Psoas muscle (tissue), 8 donors: ENCODE results near the gene BOLA1. TPM values are rescaled to one million over a fixed set of nuclear protein-coding genes. Genes with fewer than 3 reads are reported as not detected.

ENCODE experiments used
- ATAC-seq, 4 donors: fragments of 200-7000 bp; cut with Tn5 transposase; one replicate each; pipeline ENCODE4 v1.9.1; 2020; ENCODE audit warnings: moderate library complexity in 3 of 4, mild to moderate bottlenecking in 2 of 4
- DNase-seq, 2 donors: peaks; one replicate each; pipeline ENCODE4 v3.0.0-alpha.2; 2020
- H3K27ac ChIP-seq: fragments of 200-600 bp; one replicate; pipeline ENCODE4 v1.8.0; 2022
- H3K27me3 ChIP-seq, 3 donors: fragments of 200-600 bp in 1 of 3; one replicate each; pipeline versions ENCODE4 v1.6.1 to v1.8.0; 2013 to 2022; ENCODE audit warnings: low read length in 2 of 3, mild to moderate bottlenecking in 2 of 3, moderate library complexity in 1 of 3; ENCODE audit not compliant: insufficient read depth in 3 of 3
- H3K36me3 ChIP-seq, 2 donors: fragments of 200-600 bp in 1 of 2; one replicate each; pipeline versions ENCODE4 v1.6.1 to v1.8.0; 2013 to 2022; ENCODE audit warnings: low read depth in 1 of 2, mild to moderate bottlenecking in 1 of 2, moderate library complexity in 1 of 2; ENCODE audit not compliant: insufficient read depth in 1 of 2
- H3K4me1 ChIP-seq: fragments of 200-600 bp; one replicate; pipeline ENCODE4 v1.8.0; 2022
- H3K4me3 ChIP-seq: fragments of 200-600 bp; one replicate; pipeline ENCODE4 v1.8.0; 2022; ENCODE audit warnings: mild to moderate bottlenecking
- H3K9me3 ChIP-seq: fragments of 200-600 bp; one replicate; pipeline ENCODE4 v1.8.0; 2022
- WGBS, 3 donors: extraction: QIAGEN DNeasy Blood & Tissue Kit; methylation state at CpG; one replicate each; pipeline versions ENCODE4 v1.1.6 to v1.1.7; 2013; 5-methylcytosine and 5-hydroxymethylcytosine counted together
- intact Hi-C, 2 donors: fragments of 100-400 bp; cut with DNase I; formaldehyde crosslinking; loops; one replicate each; pipeline versions ENCODE4 v1.11.0 to v1.14.2; 2022
- polyA plus RNA-seq, 3 donors: library from polyadenylated mRNA; stranded (reverse); fragments of 200-250 nt; gene quantifications; one replicate each; pipeline ENCODE4 v1.2.3, GENCODE V29; 2013
- total RNA-seq, 4 donors: library from RNA; stranded (reverse); fragmentation: NEBNext Ultra II Directional in 2 of 4; extraction: Animal tissue kit (Norgen Biotek cat#: 25700) in 2 of 4; gene quantifications; one replicate each; pipeline versions ENCODE4 v1.2.1 to v1.2.4, GENCODE V29; 2021 to 2023
- TF ChIP-seq, protein P1 (sequence below): fragments of 200-600 bp; IDR thresholded peaks from one replicate; pipeline ENCODE4 v1.8.0; 2022; ENCODE audit warnings: antibody characterized with exemption
- donor health status: healthy with polysubstance abuse.
- donor health status: DM: no; HTN: no; CAD: no; lungs with moderate emphysema.
- donor health status: Bipolar disorder and iron deficiency.
- donor health status: healthy.
- donor health status: DM: yes; HTN: yes; CAD: no.
- donor health status: DM: no; HTN: no; CAD: no.
- donor health status: DM: no; HTN: no; CAD: no.
- donor health status: DM: yes; HTN: yes; CAD: no.

The BOLA1 gene
- total and polyA plus RNA-seq, 7 donors, result 13.9 to 45.3 (median 18.1) TPM

GRCh38 chr1:149932474-149932873 is 33.1 kb downstream of the BOLA1 start:
- Histone ChIP-seq H3K9me3 (no peaks in the 10 kb centered on the region), H3K27me3 (no peaks in the 10 kb centered on the region), H3K27ac (no peak overlapping the region), H3K36me3 (no peaks in the 10 kb centered on the region), H3K4me1 (peaks cover 17% of the 10 kb centered on the region), H3K4me3 (no peak overlapping the region)
- no peak for ATAC-seq
- intact Hi-C loops, result no loop called here
- no peak for DNase-seq
- TF ChIP-seq, protein P1, sequence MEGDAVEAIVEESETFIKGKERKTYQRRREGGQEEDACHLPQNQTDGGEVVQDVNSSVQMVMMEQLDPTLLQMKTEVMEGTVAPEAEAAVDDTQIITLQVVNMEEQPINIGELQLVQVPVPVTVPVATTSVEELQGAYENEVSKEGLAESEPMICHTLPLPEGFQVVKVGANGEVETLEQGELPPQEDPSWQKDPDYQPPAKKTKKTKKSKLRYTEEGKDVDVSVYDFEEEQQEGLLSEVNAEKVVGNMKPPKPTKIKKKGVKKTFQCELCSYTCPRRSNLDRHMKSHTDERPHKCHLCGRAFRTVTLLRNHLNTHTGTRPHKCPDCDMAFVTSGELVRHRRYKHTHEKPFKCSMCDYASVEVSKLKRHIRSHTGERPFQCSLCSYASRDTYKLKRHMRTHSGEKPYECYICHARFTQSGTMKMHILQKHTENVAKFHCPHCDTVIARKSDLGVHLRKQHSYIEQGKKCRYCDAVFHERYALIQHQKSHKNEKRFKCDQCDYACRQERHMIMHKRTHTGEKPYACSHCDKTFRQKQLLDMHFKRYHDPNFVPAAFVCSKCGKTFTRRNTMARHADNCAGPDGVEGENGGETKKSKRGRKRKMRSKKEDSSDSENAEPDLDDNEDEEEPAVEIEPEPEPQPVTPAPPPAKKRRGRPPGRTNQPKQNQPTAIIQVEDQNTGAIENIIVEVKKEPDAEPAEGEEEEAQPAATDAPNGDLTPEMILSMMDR, result no peak
- WGBS, 3 donors, result 90 to 93% (median 93%) methylated on average over 8 of the region's 8 CpGs

- no peak for DNase-seq
- H3K4me3 ChIP-seq, result no peak overlapping the region
- ATAC-seq, result no peak
- no peaks in the 10 kb centered on the region for H3K27me3 ChIP-seq
- H3K36me3 ChIP-seq, result no peaks in the 10 kb centered on the region
- H3K9me3 ChIP-seq, result no peaks in the 10 kb centered on the region
- 98 to 100% (median 99%) methylated on average over 4 of the region's 4 CpGs for WGBS, 3 donors
- no peak overlapping the region for H3K27ac ChIP-seq
- intact Hi-C loops, result no loop called here
- TF ChIP-seq, protein P1, result no peak
- peaks cover 24% of the 10 kb centered on the region for H3K4me1 ChIP-seq
Measured at GRCh38 chr1:149933208-149933607, 33.8 kb downstream of the BOLA1 start.

DNA sequence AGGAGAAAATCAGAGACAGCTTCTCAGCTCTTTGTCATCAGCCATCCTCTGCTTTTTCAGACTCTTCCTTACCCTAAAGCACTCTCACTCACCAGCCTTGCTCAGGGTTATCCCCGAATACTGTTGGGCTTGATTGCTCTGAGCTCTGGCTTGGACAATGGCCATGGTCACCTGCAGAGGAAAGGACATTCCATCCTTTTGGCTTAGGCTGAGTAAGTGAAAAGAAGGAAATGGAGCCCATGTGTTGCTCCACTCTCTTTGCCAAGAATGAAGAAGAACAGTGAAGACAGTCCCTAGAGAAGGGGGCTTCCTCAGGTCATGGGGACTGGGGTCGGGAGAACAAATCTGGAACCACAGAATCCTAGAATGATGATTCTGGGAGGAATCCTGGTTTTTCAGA is 35.0 kb downstream of the BOLA1 start:
- Histone ChIP-seq H3K36me3 (no peaks in the 10 kb centered on the region), H3K27me3 (no peaks in the 10 kb centered on the region), H3K9me3 (no peaks in the 10 kb centered on the region), H3K27ac (no peak overlapping the region), H3K4me3 (no peak overlapping the region), H3K4me1 (peaks cover 23% of the 10 kb centered on the region)
- ATAC-seq (no peak), DNase-seq (no peak)
- intact Hi-C loops, result no loop called here
- 47 to 56% (median 52%) methylated on average over 2 of the region's 2 CpGs for WGBS, 3 donors
- TF ChIP-seq, protein P1, result no peak

- Histone ChIP-seq H3K27me3 (no peaks in the 10 kb centered on the region), H3K36me3 (no peaks in the 10 kb centered on the region), H3K4me3 (peak within 1 kb of the TSS; percentile 59), H3K9me3 (no peaks in the 10 kb centered on the region), H3K27ac (peak within 1 kb of the TSS; percentile 59), H3K4me1 (peaks cover 32% of the 10 kb centered on the region)
- 13 to 19% (median 17%) methylated on average over 18 of the region's 18 CpGs for WGBS, 3 donors
- DNase-seq (no peak), ATAC-seq (peak in 2 of 4 donors; percentile 7 to 35)
- TF ChIP-seq, protein P1, result no peak
- intact Hi-C loops, result no loop called here
Measured at GRCh38 chr1:149936170-149936991, 37.0 kb downstream of the BOLA1 start, which contains the start of gene MTMR11. Gene MTMR11, minus strand, starts transcription at chr1:149936879. Its CDS starts 232 bp downstream, at chr1:149936647.
